GM21381 (cell line): ENCODE data around the gene PI4KA.
"Not testable (repeated sequence)": the region's sequence is repeated elsewhere in the genome, so short reads cannot be mapped to it uniquely, and the experiment has no call there.

Experiments
- ATAC-seq: cut with Tn5 transposase; IDR thresholded peaks from one replicate; pipeline ENCODE4 v1.9.1; 2021; ENCODE audit warnings: mild to moderate bottlenecking, moderate library complexity; ENCODE audit not compliant: unreplicated experiment

The PI4KA gene

GRCh38 chr22:20752104-20752741, 106.4 kb downstream of the PI4KA start:
- ATAC-seq: no peak

GRCh38 chr22:20751185-20751851, 107.3 kb downstream of the PI4KA start:
- no peak for ATAC-seq

GRCh38 chr22:20750461-20751184, 108.0 kb downstream of the PI4KA start:
- ATAC-seq: no peak

- ATAC-seq: no peak
Observed at GRCh38 chr22:20749453-20749852, 109.2 kb downstream of the PI4KA start.

GRCh38 chr22:20748731-20749428, 109.7 kb downstream of the PI4KA start:
- ATAC-seq: peak; percentile 73

GRCh38 chr22:20748082-20748481, 110.5 kb downstream of the PI4KA start:
- ATAC-seq: no peak

GRCh38 chr22:20747223-20747622, 111.4 kb downstream of the PI4KA start:
- no peak for ATAC-seq

- no peak for ATAC-seq
Observed at GRCh38 chr22:20746431-20747189, 112.0 kb downstream of the PI4KA start.

GRCh38 chr22:20745119-20745518, 113.5 kb downstream of the PI4KA start:
- ATAC-seq: no peak

GRCh38 chr22:20744456-20744855, 114.2 kb downstream of the PI4KA start:
- no peak for ATAC-seq

- ATAC-seq: no peak
Observed at GRCh38 chr22:20742764-20743163, 115.8 kb downstream of the PI4KA start.

GRCh38 chr22:20741634-20742581, 116.7 kb downstream of the PI4KA start:
- ATAC-seq: no peak

- ATAC-seq: no peak
Observed at GRCh38 chr22:20741008-20741633, 117.5 kb downstream of the PI4KA start.

- no peak for ATAC-seq
Observed at GRCh38 chr22:20740222-20740951, 118.2 kb downstream of the PI4KA start.

- ATAC-seq: no peak
Observed at GRCh38 chr22:20738394-20739089, 120.1 kb downstream of the PI4KA start.

- ATAC-seq: not testable (repeated sequence)
Observed at GRCh38 chr22:20736891-20737290, 121.7 kb downstream of the PI4KA start.

- not testable (repeated sequence) for ATAC-seq
Observed at GRCh38 chr22:20735356-20736162, 123.1 kb downstream of the PI4KA start.
